ENCODE measurements around the gene LENEP.

DNA sequence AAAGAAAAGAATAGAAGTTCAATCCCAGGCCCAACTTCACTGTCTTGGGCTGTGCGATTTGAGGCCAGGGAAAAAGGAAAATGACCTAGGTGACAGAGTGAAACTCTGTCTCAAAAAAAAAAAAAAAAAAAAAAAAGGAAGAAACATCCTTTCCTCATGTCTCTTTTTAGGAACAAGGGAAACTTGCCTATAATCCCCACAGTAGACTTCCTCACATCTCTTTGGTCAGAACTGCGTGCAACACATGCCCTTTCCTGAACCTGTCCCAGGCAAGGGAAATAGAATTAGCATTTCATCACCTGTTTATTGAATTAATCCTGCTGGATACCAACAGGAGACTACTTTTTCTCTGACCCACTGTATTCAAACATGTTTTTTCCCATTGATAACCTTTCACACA is 42.5 kb downstream of the LENEP start:
- TF ChIP-seq, protein P1, sequence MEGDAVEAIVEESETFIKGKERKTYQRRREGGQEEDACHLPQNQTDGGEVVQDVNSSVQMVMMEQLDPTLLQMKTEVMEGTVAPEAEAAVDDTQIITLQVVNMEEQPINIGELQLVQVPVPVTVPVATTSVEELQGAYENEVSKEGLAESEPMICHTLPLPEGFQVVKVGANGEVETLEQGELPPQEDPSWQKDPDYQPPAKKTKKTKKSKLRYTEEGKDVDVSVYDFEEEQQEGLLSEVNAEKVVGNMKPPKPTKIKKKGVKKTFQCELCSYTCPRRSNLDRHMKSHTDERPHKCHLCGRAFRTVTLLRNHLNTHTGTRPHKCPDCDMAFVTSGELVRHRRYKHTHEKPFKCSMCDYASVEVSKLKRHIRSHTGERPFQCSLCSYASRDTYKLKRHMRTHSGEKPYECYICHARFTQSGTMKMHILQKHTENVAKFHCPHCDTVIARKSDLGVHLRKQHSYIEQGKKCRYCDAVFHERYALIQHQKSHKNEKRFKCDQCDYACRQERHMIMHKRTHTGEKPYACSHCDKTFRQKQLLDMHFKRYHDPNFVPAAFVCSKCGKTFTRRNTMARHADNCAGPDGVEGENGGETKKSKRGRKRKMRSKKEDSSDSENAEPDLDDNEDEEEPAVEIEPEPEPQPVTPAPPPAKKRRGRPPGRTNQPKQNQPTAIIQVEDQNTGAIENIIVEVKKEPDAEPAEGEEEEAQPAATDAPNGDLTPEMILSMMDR (IDR thresholded peaks at IDR 0.05) = no peak
- TF ChIP-seq POLR2A (IDR thresholded peaks at IDR 0.05) (no peak), EP300 (IDR thresholded peaks at IDR 0.05; ENCODE audit: low read depth) (no peak), POLR2AphosphoS5 (IDR thresholded peaks at IDR 0.05) (no peak)

All from transverse colon (tissue), 4 donors.